H4 (cell line): Measurements from ENCODE around the gene VSIG4. TPM values are rescaled to one million over a fixed set of nuclear protein-coding genes. Genes with fewer than 3 reads are reported as not detected.

Experiments used
- DNase-seq: peaks from one replicate; pipeline ENCODE4 v3.0.0-alpha.2; 2015; ENCODE audit warnings: low spot score
- total RNA-seq: library from RNA; depleted of rRNA; stranded (reverse); fragments of >200 nt; shearing (Covaris generic); gene quantifications from 2 replicates; pipeline ENCODE4 v1.2.3, GENCODE V29; 2014

The VSIG4 gene
- total RNA-seq, 1 experiment from 2014 or later: not detected

DNA sequence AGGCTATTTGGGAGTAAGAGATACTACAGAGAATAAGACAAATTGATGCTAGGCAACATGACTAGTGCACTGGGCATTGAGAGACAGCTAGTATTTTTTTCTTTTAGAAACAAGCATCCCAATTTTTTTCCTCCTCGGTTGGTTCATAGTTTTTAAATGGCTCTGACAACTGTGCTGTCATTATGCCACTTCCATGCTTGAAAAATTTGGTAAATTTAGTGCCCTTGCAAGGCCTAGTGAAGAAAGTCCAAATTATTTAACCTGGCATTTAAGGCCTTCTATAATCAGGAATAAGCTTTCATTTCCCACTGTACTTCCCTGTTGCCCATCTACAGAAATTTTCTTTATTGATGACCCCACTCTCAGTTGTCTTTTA, 15.8 kb downstream of the VSIG4 start:
- no peak for DNase-seq

- DNase-seq: no peak
These were observed 16.3 kb downstream of the VSIG4 start for GRCh38 chrX:66023385-66024091.

GRCh38 chrX:66022632-66023384, 17.1 kb downstream of the VSIG4 start:
- DNase-seq: no peak

GRCh38 chrX:66021765-66022631, 17.9 kb downstream of the VSIG4 start:
- no peak for DNase-seq

GRCh38 chrX:66021401-66021764, 18.5 kb downstream of the VSIG4 start:
- DNase-seq: no peak

DNA sequence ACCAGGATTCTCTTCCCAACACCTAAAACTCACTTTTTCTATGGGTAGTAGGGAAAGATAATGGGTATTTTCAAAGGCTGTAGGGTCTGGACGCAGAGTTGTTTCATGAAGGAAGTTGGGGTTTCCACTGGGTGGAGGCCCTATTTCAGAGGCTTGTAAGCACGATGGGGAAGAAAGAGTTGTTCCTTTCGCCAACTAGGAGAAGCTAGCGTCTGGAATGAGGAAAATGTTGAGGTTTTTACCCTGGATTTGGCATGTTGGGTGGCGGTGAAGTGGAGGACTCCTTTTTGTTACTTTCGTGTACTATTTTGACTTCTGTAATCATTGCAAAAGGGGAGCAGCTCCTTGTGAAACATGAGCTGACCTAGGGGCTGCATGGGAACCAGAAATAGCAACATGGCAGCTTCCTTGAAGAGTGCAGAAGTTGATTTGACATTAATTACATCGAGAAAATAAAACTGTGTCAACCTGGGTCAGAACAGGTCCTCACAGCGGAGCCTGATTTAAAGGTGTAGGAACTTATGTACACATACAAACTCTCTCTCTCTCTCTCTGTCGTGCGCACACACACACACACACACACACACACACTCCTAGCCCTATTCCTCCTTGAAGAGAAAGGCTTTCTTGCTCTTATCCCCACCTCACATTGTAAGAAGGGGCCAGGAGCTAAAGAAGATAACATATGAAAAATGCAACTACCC, 19.1 kb downstream of the VSIG4 start:
- DNase-seq: no peak

- DNase-seq: no peak
These were observed 19.9 kb downstream of the VSIG4 start for GRCh38 chrX:66019974-66020373.

DNA sequence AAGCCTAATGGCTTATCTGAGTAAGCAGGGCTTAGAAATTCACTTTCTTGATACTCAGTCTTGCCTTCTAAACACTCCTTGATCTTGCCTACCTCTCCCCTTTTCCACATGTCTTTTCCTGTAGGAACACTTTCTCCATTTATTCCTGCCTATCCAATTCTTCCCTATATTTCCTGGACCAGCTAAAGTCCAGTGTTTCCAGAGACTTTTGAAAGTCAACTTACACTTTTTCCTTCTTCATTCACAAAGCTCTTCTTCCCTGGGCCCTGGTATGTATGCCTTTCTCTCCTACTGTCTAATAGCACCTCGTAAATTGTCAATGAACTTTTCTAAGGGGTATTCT, 20.6 kb downstream of the VSIG4 start:
- no peak for DNase-seq

DNA sequence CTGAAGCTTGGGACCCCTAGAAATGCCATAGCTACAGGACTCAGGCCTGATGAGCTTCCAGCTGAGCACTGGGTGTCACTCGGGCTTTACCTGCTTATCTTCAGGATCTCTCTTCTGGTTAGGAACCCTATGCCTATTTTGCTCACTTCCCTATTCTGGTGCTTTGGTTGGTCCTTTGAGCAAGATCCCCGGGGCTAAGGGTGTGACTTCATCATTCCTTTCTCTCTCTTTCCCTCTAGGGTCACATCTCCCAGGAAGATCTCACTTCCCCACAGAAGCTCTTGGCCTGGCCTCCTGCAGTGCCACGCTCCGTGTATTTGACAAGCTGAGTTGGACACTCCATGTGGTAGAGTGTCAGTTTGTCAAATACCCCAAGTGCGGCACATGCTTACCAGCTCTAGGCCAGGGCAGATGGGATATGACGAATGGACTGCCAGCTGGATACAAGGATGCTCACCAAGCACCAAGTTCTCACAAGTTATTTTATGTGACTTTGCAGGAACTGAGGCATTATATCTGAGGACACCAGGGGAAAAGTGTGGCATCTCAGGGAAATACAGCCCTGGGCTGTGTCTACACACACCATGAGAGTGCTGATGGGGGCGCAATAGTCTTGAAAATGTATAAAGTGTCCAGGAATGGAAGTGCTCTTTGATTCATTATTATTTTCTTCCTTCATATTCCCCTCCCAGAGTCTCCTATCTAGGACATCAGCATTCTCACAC, 21.1 kb downstream of the VSIG4 start:
- DNase-seq: no peak

- DNase-seq: no peak
These were observed 22.2 kb downstream of the VSIG4 start for GRCh38 chrX:66017659-66018170.

DNA sequence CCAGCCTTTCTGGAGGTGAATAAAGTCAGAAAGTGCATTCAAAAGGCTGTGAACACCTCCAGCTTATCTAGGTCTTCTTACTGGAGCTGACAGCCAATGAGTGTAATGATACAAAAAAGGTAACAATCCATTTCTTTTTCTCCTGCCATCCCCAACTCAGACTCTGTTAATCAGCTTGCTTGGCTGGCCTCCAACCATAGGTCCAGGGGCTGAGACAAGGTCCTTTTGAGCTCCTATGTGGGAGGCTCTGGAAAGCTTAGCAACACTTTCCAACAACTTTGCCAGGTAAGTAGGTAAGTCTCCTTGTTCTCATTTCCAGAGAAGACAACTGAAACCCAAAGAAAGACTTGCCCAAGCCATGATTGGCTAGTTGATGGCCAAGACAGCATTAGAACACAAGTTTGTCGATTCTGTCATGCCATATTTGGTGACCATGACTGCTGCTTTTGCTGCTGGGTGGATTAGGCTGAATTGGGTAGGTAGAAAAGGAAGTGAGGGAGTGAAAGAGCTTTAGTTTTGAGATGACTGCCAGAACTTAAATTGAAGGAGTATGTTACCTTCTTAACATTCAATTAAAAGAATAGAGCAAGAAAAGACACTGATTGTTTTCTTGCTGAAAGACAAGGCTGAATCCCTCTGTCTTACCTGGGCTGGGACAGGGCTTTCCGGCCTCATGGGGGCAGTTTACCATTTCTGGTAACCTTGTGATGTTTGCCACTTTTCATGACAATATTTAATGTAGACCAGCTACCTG, 22.8 kb downstream of the VSIG4 start:
- DNase-seq: no peak

DNA sequence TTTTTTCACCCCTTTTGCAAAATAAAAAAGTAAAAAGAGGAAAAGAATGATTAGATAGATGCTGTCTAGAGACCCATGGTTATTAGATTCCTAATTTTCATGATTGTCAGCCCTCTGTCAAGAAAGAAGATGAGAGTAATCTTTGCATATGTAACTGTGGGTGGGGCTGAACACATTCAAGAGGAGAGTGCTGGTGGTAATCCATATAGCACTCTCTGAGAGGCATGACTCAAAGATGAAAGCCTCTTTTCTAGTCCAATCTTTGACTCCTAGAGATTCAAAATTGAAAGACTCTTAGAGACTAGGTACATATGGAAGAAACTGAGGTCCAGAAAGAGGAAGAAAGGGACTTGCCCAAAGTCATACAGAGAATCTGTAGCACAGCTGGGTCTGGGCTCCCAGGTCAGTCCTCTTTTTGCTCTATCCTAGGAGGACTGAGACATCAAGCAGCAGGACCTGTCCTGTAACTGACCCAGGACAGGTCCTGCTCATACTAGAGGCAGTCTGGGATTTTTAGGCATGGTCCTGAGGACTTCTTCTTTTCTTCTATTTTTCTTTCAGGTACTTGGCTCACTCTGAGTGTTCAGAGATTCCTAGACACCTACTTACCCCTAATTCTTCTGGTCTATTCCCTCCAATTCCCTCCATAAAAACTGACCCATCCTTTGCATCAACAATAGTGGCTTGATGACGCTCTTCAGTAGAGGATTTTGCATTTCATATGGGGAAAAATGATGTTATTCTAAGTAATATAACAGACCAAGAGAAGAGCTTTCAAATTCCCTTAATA, 23.8 kb downstream of the VSIG4 start:
- DNase-seq: no peak

DNA sequence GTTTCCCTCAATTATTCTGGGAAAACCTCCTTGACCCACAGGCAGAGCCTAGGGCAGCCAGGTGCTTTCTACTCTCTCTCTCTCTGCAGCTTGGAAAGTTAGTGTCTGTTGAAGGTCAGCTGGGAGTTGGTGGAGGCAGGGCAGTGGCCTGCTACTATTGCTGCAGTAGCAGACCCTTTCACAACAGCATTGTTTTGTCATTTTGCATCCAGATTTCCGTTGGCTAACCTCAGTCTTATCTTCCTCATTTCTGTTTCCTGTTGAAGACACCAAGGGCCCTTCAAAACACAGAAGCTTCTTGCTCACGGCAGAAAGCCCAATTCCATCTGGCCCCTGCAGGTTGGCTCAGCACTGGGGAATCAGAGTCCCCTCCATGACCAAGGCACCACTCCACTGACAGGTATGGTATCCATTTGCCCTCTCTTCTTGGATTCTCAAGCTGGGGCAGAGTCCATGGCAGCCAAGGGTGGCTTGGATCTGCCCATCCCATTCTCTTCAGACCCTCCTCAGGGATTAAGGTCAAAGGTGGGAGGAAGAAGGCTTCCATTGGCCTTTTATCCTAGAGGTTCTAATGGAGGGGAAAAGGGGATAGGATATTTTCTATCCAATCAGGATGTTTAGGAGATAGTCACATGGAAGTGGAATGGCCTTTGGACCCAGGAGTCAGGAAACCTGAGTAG, 24.6 kb downstream of the VSIG4 start:
- no peak for DNase-seq

GRCh38 chrX:66014556-66014955, 25.3 kb downstream of the VSIG4 start:
- DNase-seq: no peak

GRCh38 chrX:66014084-66014483, 25.8 kb downstream of the VSIG4 start:
- no peak for DNase-seq

DNA sequence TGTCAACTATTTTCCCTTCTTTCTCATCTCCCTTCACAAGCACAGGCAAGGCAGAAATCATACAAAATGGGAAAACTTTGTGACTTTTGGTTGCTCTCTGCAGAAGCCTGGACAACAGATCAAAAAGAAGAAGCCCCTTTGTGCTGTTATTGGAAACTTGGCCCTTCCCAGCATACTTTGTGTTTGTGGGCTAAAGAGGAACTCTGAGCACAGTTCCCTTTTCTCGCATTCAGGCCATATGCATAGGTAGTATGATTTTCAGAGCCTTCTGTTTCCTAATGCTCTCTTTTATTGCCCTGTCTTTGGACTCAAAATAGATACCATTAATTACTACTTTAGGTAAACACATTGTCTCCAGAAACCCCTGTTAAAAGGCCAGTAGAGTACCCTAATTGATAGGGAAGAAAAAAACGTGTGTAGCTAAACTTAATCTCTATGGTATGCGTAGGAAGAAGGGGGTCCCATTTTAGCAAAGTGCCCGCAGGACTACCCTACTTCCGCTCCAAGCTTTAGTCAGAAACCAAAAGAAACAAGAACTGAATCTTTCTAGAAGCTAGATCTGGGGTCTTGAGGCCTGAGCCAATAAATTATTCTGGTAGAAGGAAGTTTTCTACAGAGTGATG, 26.6 kb downstream of the VSIG4 start:
- DNase-seq: no peak

DNA sequence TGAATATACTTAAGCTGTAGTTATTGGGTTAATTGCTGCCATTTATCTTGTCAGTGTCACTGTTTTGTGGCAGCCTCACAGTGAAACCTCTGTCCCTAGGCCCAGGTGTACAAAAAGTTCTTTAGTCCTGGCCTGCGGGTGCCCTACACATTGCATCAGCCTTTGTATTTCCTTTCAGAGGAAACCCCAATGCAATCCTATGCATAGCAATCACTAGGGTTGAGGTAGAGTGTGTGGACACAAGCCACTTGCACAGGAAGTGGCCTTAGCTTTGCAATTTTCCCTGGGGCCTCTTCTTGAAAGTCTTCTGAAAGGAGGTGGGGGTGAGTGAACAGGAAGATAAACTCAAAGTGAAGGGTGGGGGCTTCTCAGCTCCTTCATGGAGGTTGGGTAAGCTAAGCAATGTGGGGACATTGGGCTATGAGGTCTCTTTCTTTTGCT, 27.8 kb downstream of the VSIG4 start:
- DNase-seq: no peak

DNA sequence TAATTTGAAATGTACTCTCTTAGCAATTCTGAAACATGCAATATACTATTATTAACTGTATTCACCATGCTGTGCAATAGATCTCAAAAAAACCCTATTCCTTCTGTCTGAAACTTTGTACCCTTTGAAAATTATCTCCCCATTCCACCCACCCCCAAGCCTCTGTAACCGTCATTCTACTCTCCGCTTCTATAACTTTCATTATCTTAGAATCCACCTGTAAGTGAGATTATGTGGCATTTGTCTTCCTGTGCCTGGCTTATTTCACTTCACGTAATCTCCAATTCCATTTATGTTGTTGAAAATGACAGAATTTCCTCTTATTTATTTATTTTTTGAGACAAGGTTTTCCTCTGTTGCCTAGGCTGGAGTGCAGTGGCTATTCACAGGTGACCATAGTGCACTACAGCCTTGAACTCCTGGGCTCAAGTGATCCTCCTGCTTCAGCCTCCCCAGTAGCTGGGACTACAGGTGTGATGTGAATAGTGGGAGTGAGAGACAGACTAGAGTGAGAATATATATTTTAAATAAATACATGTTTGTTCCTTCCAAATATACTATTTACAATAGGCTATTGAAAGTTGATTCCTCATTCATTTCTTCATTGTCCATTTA, 30.5 kb downstream of the VSIG4 start:
- DNase-seq: no peak
